NCI-H1436 (cell line): Measurements from ENCODE around the gene INPP1.
"Not testable (repeated sequence)": the region's sequence is repeated elsewhere in the genome, so short reads cannot be mapped to it uniquely, and the experiment has no call there.

Experiments
- DNase-seq: peaks from one replicate; lab custom pipeline; 2025; lab: John Stamatoyannopoulos, UW

INPP1 gene

GRCh38 chr2:190343536-190344275 is at the start of gene INPP1:
Gene INPP1 (plus strand): TSS chr2:190343589. CDS start chr2:190360103, 16,514 bp downstream.
- DNase-seq = no peak

- not testable (repeated sequence) for DNase-seq
Observed at GRCh38 chr2:190297880-190298279, 45.5 kb upstream of the INPP1 start.

DNA sequence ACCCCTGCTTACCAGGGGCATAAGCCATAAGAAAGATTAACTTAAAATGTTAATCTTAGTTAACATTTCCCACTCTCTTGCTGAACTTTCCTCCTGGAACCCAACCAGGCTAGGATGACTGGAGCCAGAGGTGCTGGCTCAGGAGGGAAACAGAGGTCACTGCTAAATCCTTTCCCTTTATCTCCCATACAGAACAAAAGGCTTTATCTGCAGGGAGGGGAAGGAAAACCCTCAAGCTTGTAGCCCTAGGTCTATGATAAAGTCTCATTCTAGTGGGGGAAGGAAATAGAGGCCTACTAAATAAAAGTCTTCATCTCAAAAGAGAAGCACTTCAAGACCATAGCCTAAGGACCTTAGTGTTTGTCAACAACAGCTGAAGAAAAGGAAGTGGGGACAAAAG is 42.4 kb upstream of the INPP1 start:
- DNase-seq = no peak

DNA sequence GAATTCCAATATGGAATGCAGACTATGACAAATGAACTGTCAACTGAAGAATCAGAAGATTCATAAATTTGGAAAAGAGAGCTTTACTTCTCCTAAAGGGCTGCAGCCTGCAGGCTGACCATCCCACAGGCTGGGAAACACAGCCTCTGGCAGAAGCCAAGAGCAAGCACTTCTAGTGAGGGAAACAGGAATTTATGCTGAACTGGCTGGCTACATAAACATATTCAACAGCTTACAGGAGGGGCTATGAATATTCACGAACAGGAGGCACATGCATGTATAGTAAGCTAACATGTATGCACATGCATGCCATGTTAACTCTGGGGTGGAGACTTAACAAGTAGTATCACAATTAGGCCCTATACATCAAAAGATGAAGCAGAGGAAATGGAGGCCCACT is 41.3 kb upstream of the INPP1 start:
- DNase-seq = no peak

GRCh38 chr2:190303647-190304046 is 39.7 kb upstream of the INPP1 start:
- DNase-seq = no peak

DNA sequence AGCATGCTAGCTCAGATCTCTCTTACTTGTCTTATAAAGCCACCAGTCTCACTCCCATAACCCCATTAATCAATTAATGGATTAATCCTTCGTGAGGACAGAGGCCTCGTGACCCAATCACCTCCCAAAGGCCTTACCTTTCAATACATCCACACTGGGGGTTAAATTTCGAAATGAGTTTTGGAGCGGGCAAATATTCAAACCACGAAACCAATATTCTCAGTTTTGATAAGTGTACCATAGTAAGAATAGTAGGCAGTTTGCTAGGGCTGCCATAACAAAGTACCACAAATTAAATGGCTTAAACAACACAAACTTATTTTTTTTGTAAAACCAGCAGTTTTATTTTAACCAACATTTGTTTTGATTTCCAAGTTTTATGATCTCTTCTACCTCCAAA is 39.0 kb upstream of the INPP1 start:
- no peak for DNase-seq

GRCh38 chr2:190308031-190308430 is 35.4 kb upstream of the INPP1 start:
- no peak for DNase-seq

DNA sequence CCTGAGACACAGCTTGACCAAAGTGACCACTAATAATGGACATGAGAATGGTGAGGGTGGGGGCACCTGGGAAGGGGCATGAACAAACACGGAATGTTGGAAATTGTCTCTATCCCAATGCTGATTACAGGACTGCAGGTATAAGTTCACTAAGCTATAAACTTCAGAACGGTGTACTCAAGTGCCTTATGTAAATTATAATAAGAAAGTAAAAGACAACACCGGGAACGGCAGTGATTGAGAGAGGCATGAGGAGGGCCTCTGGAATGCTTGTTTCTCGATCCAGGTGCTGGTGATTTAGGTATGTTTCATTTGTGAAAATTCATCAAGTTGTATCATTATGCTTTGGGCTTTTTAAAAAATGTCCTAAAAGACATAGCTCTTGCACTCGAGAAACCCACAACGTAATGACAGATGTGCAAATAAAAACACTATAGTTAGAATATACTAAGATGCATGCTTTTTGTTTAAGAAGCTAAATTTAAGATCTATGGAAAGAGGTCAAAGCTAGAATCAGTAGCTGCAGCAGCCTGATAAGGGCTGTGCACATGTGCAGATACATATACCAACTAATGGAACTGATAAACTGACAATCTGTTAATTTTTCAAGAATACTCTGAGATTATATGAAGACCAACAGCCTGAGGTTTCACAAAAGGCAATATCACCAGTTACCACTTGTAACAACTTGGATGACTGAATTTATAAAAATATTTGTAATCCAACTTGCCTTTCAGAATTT is 31.3 kb upstream of the INPP1 start:
- no peak for DNase-seq

DNA sequence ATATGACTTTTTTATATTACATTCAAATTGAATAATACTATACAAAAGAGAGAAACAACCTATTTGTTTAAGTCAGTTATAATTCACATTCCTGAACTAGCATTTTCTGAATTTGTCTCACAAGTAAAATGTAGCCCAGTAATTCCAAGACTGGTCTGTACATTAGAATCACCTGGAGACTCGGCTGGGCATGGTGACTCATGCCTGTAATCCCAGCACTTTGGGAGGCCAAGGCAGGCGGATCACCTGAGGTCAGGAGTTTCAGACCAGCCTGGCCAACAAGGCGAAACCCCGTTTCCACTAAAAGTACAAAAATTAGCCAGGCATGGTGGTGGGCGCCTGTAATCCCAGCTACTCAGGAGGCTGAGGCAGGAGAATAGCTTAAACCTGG is 30.8 kb upstream of the INPP1 start:
- not testable (repeated sequence) for DNase-seq

DNA sequence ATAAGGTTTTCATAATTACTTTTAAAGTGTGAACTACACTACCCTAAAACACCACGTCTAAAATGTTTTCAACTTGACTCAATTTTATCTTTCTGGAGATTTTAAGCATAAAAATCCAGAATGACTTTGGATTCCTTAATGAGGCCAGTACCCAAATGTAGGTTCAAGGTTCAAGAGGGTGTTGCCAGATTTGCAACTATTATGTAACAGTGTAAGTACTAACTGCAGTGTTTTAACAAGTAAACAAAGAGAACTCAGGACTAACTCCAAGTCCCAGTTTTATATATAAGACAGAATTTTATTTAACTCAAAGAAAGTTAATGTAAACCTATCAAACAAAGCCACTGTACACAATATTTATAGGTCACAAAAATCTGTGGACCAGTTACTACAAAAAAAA is 29.5 kb upstream of the INPP1 start:
- DNase-seq = no peak

DNA sequence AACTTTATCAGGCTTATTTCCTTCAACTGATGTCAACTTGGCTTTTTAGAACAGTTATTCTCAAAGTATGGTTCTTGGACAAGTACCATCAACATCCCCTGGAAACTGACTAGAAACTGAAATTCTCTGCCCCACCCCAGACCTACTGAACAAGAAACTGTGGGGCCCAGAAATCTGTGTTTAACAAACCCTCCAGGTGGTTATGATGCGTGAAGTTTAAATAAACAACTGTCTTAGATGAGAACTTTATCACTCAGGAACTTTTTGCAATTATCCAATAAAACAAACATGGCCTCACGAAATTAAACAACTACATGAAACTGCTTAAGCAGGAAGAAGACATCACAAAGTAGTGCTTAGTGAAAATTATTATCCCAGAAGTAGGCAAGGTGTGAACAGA is 28.1 kb upstream of the INPP1 start:
- DNase-seq = no peak

GRCh38 chr2:190318514-190318913 is 24.9 kb upstream of the INPP1 start:
- no peak for DNase-seq

GRCh38 chr2:190318931-190319554 is 24.3 kb upstream of the INPP1 start:
- no peak for DNase-seq

- peak; percentile 96 for DNase-seq
Observed at GRCh38 chr2:190319555-190320498, 23.6 kb upstream of the INPP1 start, which contains the start of gene HIBCH. Gene HIBCH (minus strand): TSS chr2:190319826. CDS start chr2:190319750, 76 bp downstream.

- DNase-seq = no peak
Observed at GRCh38 chr2:190320696-190321095, 22.7 kb upstream of the INPP1 start.

- DNase-seq = no peak
Observed at GRCh38 chr2:190323406-190323805, 20.0 kb upstream of the INPP1 start.

DNA sequence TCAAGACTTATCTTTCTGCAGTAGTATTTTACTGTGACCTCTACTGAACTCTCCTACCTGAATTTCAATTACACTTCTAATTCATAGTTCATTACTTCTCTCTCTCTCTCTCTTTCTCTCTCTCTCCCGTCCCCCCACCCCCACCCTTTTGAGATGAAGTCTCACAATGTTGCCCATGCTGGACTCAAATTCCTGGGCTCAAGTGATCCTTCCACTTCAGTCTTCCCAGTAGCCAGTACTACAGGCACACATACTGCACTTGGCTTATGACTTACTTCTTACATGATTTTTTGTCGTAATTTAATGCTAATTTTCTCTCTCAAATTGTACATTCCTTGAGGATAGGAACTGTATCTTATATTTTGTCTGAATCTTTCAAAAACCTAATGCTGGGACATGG is 17.8 kb upstream of the INPP1 start:
- DNase-seq = no peak

- DNase-seq = no peak
Observed at GRCh38 chr2:190327867-190328572, 15.4 kb upstream of the INPP1 start.

- DNase-seq = no peak
Observed at GRCh38 chr2:190328573-190329147, 14.7 kb upstream of the INPP1 start.

GRCh38 chr2:190333395-190333794 is 10.0 kb upstream of the INPP1 start:
- no peak for DNase-seq

GRCh38 chr2:190333928-190334327 is 9.5 kb upstream of the INPP1 start:
- no peak for DNase-seq
